Fibroblast of pulmonary artery (primary cell): ENCODE results near the gene ZNF423.
"Not testable (repeated sequence)": the region's sequence is repeated elsewhere in the genome, so short reads cannot be mapped to it uniquely, and the experiment has no call there.

ENCODE experiments used
- DNase-seq: peaks from one replicate; pipeline ENCODE4 v3.0.0-alpha.2; 2010; ENCODE audit warnings: low read depth
- H3K4me3 ChIP-seq: replicated peaks from 2 replicates; pipeline ENCODE4 v1.5.1; 2011; ENCODE audit warnings: low read depth, mild to moderate bottlenecking, control low read depth, low read length, moderate library complexity
- TF ChIP-seq, protein P1 (sequence below): IDR thresholded peaks from 2 replicates; pipeline ENCODE4 v1.5.1; 2011; ENCODE audit warnings: mild to moderate bottlenecking, control low read depth, low read length, inconsistent platforms; ENCODE audit errors: missing control alignments

ZNF423 gene

DNA sequence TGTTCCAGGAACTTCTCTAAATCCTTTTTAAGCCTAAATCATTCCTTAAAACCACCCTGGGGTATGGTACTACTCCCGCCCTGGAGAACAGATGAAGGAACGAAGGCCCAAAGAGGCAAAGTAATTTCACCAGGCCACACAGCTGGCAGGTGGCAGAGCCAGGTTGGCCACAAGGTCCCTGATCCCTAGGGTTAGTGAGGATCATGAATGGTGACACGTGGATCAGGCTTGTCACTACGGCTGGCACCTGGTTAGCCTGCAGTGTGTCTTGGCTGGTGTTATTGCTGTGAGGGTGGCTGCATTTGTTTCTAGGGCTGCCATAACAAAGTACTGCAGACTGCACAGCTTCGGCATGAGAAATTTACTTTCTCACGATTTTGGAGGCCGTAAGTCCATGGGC lies 26.0 kb upstream of the ZNF423 start:
- no peak overlapping the region for H3K4me3 ChIP-seq
- TF ChIP-seq, protein P1, sequence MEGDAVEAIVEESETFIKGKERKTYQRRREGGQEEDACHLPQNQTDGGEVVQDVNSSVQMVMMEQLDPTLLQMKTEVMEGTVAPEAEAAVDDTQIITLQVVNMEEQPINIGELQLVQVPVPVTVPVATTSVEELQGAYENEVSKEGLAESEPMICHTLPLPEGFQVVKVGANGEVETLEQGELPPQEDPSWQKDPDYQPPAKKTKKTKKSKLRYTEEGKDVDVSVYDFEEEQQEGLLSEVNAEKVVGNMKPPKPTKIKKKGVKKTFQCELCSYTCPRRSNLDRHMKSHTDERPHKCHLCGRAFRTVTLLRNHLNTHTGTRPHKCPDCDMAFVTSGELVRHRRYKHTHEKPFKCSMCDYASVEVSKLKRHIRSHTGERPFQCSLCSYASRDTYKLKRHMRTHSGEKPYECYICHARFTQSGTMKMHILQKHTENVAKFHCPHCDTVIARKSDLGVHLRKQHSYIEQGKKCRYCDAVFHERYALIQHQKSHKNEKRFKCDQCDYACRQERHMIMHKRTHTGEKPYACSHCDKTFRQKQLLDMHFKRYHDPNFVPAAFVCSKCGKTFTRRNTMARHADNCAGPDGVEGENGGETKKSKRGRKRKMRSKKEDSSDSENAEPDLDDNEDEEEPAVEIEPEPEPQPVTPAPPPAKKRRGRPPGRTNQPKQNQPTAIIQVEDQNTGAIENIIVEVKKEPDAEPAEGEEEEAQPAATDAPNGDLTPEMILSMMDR, result no peak
- DNase-seq, result no peak

DNA sequence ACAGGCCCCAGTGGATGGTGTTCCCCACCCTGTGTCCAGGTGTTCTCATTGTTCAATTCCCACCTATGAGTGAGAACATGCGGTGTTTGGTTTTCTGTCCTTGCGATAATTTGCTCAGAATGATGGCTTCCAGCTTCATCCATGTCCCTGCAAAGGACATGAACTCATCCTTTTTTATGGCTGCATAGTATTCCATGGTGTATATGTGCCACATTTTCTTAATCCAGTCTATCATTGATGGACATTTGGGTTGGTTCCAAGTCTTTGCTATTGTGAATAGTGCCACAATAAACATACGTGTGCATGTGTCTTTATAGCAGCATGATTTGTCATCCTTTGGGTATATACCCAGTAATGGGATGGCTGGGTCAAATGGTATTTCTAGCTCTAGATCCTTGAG lies 22.6 kb upstream of the ZNF423 start:
- H3K4me3 ChIP-seq, DNase-seq: not testable (repeated sequence)

DNA sequence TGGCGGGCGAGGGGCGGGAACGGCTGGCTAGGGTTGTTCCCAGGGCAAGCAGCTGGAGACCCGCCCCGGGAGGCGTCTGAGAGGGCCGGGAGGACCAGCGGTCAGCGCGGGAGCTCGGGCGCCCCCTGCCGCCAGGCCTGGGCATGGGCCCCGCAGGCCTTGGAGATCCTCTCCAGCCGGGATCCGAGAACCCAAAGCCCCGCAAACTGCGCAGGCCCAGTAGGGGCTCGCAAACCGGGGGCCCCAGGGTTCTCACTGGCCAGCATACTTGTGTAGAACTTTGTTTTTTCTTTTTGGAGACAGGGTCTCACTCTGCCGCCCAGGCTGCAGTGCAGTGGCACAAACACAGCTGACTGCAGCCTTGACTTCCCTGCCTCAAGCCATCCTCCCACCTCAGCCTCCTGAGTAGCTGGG lies 20.8 kb upstream of the ZNF423 start:
- TF ChIP-seq, protein P1, result peak; percentile 69
- DNase-seq, result peak; percentile 50
- no peak overlapping the region for H3K4me3 ChIP-seq

DNA sequence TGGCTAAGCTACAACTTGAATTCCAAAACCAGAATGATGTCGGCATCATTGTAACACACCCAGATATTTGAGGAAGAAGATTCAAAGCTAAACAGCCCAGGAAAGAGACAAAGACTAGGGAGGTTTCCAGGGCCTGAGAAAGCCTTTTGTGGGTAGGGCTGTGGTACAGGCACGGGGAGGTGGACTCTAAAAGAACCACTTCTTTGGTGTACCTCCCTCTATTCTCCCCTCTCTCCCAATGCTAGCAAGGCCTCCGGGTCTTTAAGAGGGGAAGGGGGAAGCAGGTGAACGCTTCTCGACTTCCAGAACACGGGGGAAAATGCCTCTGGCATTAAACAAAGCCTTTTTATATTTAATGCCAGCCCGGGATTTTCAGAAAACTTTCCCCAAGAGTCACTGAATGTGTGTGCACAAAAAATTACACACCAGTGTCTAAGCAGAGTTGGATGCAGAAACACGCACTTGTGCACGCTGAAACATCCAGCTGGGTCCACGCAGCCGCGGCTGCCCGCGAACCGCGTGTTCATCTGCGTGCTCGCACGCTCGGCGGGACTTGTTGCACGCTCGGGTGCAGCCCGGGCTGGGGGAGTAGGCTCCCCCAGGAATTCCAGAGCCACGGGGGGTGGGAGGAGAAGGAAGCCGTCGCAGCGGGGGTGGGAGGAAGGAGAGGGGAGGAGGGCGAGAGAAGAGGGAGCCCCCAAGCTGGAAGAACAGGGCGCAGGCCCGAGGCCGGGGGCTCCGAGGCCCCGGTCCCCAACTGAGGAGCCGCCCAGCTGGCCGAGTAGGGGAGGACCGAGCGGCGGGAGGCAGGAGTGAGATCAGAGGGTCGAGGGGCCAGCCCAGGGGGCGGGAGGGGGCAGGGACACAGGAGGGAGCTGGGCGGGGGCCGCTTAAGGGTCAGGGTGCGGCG lies 20.1 kb upstream of the ZNF423 start:
- DNase-seq, result no peak
- TF ChIP-seq, protein P1, result no peak
- no peak overlapping the region for H3K4me3 ChIP-seq

DNA sequence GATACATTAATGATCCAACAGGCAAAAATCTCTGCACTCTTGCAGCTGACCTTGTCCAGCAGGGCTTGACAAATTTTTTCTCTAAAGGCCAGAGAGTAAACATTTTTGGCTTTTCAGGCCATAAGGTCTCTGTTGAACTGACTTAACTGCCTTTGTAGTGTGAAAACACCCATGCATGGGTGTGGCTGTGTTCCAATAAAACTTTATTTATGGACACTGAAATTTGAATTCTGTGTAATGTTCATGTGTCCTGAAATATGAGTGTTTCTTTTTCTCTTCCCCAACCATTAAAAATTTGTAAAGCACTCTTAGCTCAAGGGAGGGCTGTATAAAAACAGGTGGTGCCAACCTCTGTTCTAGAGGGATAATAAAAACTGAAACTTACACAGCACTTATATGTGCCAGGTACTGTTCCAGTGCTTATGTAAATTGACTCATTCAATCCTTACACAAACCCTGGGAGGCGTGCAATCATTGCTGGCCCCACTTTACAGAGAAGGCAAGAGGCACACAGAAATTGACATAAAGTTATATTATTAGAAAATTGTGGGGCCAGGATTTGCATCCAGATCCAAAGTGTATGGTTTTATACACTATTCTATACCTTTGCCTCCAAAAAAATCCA lies 18.8 kb upstream of the ZNF423 start:
- DNase-seq, result no peak
- H3K4me3 ChIP-seq, result no peak overlapping the region
- TF ChIP-seq, protein P1, result no peak

DNA sequence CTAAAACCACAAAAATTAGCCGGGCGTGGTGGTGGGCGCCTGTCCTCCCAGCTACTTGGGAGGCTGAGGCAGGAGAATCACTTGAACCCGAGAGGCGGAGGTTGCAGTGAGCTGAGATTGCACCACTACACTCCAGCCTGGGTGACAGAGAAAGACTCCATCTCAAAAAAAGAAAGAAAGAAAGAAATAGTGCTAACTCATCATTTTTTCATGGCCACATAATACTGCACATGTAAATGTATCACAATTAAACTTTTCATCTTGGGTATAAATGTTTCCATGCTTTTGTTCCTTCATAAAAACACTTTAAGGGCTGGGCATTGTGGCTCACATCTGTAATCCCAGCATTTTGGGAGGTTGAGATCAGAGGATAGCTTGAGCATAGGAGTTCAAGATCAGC lies 15.9 kb upstream of the ZNF423 start:
- not testable (repeated sequence) for DNase-seq, H3K4me3 ChIP-seq

DNA sequence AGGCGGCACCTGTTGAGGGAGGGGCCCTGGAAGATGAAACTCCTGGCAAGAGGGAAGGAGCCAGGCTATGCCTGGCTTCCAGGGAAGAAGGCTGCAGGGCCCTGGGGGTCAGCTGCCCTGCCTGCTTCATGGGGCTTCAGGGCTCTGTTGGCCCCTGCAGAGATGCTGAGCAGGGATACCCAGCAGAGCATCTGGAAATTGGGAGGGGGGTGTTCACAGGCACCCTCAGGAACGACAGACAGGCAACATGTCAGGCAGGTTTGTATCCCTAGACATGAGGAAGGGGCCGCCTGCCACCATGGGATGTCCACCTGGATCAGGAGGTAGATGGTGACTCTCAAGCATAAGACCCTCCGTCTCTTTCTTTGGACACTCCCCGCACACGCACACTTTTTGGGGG lies 13.8 kb upstream of the ZNF423 start:
- TF ChIP-seq, protein P1, result no peak
- H3K4me3 ChIP-seq, result no peak overlapping the region
- DNase-seq, result no peak
